ENCODE results near the gene IQCH.
"Not testable (repeated sequence)": the region's sequence is repeated elsewhere in the genome, so short reads cannot be mapped to it uniquely, and the experiment has no call there.

The IQCH gene

GRCh38 chr15:67248011-67248505, 6.5 kb upstream of the IQCH start:
- DNase-seq: no peak

GRCh38 chr15:67249830-67250229, 4.8 kb upstream of the IQCH start:
- no peak for DNase-seq

- DNase-seq: no peak
Observed at GRCh38 chr15:67251318-67251717, 3.3 kb upstream of the IQCH start.

GRCh38 chr15:67253101-67253500, 1.5 kb upstream of the IQCH start:
- DNase-seq: no peak

- DNase-seq: peak; percentile 25
Observed at GRCh38 chr15:67253549-67254237, 893 bp upstream of the IQCH start.

- DNase-seq: no peak
Observed at GRCh38 chr15:67256051-67256450, 1.5 kb downstream of the IQCH start.

- not testable (repeated sequence) for DNase-seq
Observed at GRCh38 chr15:67258412-67258811, 3.8 kb downstream of the IQCH start.

- no peak for DNase-seq
Observed at GRCh38 chr15:67259379-67259778, 4.8 kb downstream of the IQCH start.

- DNase-seq: no peak
Observed at GRCh38 chr15:67259806-67260205, 5.2 kb downstream of the IQCH start.

GRCh38 chr15:67266870-67267269, 12.3 kb downstream of the IQCH start:
- DNase-seq: no peak

- DNase-seq: no peak
Observed at GRCh38 chr15:67267440-67267839, 12.9 kb downstream of the IQCH start.

GRCh38 chr15:67267951-67268941, 13.7 kb downstream of the IQCH start:
- no peak for DNase-seq

GRCh38 chr15:67274236-67274635, 19.6 kb downstream of the IQCH start:
- DNase-seq: no peak

- no peak for DNase-seq
Observed at GRCh38 chr15:67276666-67277065, 22.1 kb downstream of the IQCH start.

- DNase-seq: no peak
Observed at GRCh38 chr15:67280217-67280616, 25.6 kb downstream of the IQCH start.

GRCh38 chr15:67281714-67282113, 27.1 kb downstream of the IQCH start:
- DNase-seq: no peak

- DNase-seq: not testable (repeated sequence)
Observed at GRCh38 chr15:67285625-67286024, 31.0 kb downstream of the IQCH start.

GRCh38 chr15:67286400-67286799, 31.8 kb downstream of the IQCH start:
- DNase-seq: not testable (repeated sequence)

- no peak for DNase-seq
Observed at GRCh38 chr15:67290319-67290718, 35.7 kb downstream of the IQCH start.

- no peak for DNase-seq
Observed at GRCh38 chr15:67296188-67296587, 41.6 kb downstream of the IQCH start.

- no peak for DNase-seq
Observed at GRCh38 chr15:67296684-67297083, 42.1 kb downstream of the IQCH start.

- no peak for DNase-seq
Observed at GRCh38 chr15:67300266-67301025, 45.9 kb downstream of the IQCH start.

Measured in DMS79 treated with DMSO at 0.1 percent for 48 hours (cell line).